Measurements from ENCODE around the gene DPY30.
"Not testable (repeated sequence)": the region's sequence is repeated elsewhere in the genome, so short reads cannot be mapped to it uniquely, and the experiment has no call there.

The DPY30 gene

DNA sequence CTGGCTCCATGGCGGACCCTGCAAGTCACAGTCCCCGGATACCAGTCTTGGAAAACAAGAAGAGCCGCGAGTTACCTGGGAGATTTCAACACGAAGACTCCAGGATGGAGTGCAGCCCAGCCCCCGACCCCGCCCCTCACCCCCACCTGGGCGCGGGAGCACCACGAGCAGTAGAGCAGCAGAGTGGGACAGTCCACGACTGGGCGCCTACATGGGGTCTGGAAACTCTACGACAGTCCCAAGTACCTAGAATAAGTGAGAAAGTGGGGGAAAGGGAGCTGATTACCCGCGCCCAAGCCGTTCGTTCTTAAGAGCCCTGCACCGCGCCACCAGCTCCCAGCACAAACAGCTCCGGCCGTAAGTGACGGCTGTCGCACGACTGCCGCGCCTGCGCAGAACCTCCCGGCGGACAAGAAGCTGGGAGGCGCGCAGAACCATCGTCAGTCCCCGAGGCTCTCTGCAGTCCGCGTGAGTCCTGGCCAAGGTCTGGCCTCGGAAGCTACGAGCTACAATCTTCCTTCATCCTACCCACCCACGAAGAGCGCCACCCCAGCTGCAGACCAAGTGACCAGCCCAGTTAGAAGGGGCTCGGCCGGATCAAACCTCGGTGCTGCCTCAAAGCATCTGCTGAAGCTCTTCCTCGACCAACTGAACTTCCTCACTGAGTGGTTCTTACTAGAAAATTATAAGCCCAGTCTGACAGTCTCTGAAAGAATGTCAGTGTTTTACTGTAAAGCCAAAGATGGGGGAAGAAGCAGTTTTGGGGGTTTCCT, at the start of gene DPY30:
Gene DPY30, minus strand, starts transcription at position 359 of the 773 bp plus-strand sequence. Its CDS starts 349 bp downstream, at position 10.
- peak; percentile 94 for DNase-seq

DNA sequence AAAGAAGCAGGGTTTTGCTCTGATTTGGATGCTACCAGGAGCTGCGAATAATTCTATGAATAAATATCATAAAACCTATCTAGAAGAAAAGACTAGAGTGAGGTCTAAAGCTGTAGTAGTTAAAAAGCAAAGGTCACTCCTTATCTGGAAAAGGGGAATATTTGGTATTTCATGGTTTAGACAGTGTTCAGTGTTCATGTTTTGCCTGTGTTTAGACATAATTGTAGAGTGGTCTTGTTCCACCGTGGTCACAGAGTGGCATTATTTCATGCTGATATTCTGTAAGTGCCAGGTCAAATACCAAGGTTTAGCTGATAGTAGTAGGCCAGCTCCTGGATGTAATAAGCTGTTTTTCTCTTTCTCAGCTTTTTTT, 34.5 kb upstream of the DPY30 start:
- no peak for DNase-seq

DNA sequence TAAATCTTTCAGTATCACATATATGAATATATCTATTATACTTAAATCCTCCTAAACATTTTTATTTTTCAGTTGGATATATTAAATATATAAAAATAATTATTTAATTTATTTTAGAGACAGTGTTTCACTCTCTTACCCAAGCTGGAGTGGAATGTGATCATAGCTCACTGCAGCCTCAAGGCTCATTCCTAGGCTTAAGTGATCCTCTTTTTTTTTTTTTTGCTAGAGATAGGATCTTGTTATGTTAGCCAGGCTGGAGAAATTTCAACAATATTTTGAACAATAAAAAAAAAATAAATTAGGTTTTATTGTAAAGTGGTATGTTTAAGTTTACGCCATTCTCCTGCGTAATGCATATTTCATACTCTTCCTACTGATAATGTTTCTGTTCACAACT, 27.9 kb upstream of the DPY30 start:
- no peak for DNase-seq

DNA sequence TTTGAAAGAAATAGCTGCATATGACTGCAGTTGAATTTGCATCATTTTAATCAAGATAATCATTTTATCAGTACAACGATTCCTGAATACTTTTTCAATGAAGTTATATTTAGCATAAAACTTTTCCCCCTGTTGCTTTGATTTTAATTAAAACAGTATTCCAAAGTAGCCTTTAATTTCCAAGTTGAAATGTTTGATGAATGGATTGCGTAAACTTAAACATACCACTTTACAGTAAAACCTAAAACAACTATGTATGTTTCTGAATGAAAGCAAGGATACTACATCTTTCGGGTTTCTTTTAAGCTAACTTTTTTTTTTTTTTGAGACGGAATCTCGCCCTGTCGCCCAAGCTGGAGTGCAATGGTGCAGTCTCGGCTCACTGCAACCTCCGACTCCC, 25.1 kb upstream of the DPY30 start:
- no peak for DNase-seq

DNA sequence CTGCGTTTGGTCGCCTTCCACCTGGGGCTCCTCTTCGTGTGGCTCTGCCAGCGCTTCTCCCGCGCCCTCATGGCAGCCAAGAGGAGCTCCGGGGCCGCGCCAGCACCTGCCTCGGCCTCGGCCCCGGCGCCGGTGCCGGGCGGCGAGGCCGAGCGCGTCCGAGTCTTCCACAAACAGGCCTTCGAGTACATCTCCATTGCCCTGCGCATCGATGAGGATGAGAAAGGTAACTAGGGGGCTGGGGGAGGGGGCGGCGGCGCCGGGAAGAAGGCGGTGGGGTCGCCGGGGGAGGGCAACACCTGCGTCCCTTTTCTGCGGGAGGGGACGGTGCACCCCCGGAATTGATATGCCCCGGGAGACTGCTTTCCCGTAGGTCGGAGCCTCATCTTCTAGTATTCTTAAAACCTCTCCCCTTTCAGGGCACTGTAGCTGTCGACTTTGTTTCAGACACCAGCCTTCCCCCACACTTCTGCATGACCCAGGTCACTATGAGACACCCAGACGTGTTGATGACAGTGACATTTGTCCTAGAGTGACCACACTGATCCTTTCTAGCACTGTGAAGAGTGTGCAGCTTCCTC, 24.5 kb upstream of the DPY30 start:
- DNase-seq, result peak; percentile 46

DNA sequence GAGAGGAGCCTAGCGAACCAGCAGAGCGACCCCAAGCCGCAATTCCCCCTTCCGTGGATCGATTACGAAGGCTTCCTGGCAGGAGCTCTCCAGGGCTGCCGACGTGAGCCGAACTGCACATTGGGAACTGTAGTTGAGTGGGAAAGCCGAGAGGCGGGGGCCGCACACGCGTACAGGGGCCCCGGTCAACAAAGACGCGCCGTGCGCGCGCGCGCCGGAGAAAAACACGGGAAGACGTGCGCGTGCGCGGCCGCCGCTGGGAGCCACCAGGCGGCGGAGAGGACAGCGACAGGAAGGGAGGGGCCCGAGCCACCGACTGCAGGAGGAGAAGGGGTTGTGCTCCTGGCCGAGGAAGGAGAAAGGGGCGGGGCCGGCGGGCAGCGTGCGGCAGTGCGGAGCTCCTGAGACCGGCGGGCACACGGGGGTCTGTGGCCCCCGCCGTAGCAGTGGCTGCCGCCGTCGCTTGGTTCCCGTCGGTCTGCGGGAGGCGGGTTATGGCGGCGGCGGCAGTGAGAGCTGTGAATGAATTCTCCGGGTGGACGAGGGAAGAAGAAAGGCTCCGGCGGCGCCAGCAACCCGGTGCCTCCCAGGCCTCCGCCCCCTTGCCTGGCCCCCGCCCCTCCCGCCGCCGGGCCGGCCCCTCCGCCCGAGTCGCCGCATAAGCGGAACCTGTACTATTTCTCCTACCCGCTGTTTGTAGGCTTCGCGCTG, 23.9 kb upstream of the DPY30 start, which contains the start of gene SPAST:
Gene SPAST, plus strand, starts transcription at position 247 of the 711 bp plus-strand sequence. Its CDS starts 276 bp downstream, at position 523.
- peak; percentile 98 for DNase-seq

DNA sequence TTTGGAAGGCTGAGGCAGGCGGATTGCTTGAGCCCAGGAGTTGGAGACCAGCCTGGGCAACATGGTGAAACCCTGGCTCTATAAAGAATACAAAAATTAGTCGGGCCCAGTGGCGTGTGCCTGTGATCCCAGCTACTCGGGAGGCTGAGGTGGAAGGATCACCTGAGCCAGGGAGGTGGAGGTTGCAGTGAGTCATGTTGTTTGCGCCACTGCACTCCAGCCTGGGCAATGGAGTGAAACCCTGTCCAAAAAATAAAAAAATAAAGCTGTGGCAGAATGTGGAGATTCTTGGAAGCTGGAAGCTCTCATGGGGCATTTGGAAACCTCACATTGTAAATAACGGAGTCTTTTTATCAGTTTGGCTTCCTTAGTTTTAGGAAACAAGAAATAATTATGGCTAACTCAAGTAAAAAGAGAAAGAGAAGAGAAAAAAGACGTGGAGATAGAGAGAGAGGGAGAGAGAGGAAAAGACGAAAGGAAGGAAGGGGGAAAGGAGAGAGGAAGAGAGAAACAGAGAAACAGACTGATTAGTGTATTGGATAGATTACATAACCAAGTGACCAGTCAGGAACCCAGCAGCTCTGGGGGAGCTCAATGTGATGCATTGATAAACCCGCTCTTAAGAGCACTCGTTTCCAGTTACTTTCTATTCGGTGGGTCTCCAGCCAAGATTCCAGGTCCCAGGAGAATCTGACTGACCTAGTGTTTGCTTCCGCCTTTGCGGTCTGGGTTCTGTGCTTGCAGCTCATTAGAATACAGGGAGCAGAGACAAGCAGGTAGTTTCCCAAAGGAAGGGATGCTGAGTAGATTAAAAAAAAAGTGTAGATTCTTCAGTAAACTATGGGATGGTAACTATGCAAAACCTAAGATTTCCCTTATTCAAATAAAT, 22.6 kb upstream of the DPY30 start:
- peak; percentile 77 for DNase-seq

DNA sequence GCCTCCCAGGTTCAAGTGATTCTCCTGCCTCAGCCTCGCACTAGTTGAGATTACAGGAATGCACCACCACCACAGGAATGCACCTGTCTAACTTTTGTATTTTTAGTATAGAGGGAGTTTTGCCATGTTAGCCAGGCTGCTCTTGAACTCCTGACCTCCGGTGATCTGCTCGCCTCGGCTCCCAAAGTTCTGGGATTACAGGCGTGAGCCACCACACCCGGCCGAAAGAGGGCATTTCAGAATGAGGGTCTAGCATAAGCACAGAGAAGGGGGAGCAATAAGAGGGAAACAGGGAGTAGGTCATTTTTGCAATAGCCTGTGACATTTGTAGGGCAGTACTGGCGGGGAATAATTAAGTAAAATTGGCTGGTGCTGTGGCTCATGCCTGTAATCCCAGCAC, 21.8 kb upstream of the DPY30 start:
- no peak for DNase-seq

DNA sequence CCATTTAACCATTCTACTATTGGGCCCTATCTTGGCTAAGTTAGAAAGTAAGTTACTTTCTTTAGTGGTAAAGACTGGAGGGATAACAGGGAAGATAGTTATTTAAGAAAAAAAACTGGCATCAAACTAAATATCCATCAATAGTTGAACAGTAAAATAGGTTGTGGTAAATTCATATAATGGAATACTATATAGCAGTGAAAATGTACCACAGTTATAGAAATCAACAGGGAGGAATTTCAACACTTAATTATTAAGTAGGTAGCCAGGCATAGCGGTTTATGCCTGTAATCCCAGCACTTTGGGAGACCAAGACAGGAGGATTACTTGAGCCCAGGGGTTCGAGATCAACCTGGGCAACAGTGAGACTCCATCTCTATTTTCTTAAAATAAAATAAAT, 20.7 kb upstream of the DPY30 start:
- no peak for DNase-seq

DNA sequence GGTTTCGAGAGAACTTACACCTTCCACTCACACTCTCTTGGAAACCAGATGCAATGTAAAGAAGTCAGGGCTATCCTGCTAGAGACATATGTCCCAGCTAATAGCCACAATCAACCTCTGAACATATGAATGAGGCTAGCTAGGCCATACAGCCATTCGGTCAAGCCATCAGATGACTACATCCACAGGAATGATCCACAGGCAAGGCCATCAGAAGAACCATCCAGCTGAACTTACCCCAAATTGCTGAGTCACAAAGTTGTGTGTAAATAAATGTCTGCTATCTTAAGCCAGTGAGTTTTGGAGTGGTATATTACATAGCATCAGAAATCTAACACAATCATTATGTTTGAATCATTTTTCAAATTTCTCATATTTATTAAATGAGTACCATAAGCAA, 18.5 kb upstream of the DPY30 start:
- no peak for DNase-seq

DNA sequence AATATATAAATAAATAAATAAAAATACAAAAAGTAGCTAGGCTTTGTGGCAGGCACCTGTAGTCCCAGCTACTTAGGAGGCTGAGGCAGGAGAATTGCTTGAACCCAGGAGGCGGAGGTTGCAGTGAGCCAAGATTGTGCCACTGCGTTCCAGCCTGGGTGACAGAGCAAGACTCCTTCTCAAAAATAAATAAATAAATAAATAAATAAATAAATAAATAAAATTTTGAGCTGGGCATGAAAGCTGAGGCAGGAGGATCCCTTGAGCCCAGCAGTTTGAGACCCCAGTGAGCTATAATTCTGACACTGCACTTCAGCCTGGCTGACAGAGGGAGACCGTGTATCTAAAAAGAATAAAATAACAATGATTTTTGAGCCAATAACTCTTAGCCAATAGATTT, 15.0 kb upstream of the DPY30 start:
- not testable (repeated sequence) for DNase-seq

DNA sequence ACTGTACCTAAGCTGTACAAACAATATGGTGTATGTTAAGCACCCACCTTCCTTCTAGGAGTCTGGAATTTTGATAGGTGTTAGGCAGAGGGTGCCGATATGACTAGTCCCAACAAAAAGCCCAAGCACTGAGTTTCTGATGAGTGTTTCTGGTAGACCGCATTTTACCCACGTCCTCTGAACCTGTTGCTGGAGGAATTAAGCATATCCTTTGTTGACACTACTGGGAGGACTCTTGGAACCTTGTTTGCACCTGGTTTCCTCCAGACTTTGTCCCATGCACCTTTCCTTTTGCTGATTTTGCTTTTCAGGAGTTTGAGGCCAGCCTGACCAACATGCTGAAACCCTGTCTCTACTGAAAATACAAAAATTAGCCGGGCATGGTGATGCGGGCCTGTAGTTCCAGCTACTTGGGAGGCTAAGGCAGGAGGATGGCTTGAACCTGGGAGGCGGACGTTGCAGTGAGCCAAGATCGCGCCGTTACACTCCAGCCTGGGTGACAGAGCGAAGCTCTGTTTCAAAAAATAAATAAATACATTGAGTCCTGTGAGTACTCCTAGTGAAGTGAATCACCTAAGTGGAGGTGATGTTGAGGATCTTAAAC, 12.3 kb upstream of the DPY30 start:
- DNase-seq, result no peak

DNA sequence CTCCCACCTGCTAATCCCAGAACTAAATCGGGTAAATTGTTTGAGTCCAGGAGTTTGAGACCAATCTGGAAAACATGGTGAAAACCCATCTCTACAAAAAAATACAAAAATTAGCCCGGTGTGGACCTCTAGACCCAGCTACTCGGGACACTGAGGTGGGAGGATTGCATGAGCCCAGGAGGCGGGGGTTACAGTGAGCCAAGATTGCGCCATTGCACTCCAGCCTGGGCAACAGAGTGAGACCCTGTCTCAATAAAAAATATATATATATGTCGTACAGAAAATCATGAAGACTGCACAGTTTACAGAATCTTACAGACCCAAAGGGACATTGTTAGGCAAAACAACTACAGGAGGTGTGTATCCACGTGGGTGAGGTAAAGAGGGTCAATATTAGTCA, 4.0 kb upstream of the DPY30 start:
- no peak for DNase-seq

DNA sequence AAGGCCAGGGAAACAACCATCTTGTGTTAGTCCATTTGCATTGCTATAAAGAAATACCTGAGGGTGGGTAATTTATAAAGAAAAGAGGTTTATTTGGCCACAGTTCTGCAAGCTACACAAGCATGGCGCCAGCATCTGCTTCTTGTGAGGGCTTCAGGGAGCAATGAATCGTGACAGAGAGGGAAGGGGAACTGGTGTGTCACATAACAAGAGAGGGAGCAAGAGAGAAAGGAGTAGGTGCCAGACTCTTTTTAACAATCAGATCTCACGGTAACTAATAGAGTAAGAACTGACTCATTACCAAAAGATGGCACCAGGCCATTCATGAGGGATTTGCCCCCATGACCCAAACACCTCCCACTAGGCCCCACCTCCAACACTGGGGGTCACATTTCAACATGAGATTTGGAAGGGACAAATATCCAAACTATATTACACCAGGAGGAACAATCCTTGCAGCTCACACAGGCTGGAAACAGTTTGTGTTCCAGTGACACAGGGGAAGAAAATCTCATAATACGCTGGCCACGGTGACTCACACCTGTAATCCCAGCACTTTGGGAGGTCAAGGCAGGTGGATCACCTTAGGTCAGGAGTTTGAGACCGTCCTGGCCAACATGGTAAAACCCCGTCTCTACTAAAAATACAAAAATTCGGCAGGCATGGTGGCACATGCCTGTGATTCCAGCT, 5.3 kb downstream of the DPY30 start:
- DNase-seq, result not testable (repeated sequence)

DNA sequence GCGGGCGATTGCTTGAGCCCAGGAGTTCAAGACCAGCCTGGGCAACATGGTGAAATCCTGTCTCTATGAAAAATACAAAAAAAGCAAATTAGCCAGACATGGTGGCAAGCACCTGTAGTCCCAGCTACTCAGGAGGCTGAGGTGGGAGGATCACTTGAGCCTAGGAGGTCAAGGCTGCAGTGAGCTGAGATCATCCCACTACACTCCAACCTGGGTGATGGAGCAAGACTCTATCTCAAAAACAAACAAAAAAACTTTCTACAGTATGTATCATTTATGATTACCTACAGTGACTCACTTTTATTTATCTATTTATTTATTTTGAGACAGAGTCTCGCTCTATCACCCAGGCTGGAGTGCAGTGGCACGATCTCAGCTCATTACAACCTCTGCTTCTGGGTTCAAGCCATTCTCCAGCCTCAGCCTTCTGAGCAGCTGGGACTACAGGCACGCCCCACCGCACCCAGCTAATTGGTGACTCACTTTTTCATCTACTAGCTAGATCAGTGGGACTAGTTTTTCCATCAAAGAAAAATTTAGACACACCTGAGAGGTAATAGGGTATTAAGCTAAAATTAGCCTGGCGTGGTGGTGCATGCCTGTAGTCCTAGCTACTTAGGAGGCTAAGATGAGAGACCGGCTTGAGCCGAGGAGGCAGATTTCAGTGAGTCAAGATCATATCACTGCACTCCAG, 20.7 kb downstream of the DPY30 start:
- DNase-seq, result not testable (repeated sequence)

DNA sequence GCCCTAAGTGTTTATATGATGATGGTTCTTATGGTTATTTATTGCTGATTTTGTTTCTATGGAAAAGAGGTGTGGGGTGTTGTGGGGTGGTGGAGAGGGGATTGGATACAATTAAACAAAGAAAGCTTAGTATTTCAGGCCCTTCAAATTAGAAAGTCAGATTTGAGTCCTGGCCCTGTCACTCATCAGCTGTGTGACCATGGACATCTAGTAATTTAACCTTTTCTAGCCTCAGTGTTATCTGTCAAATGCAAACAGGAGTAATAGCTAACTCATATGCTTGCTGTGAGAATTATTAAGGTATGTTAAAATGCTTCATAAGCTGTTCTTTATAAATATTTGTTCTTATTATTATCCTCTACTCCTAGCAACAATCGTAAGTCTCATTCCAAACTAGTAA, 26.7 kb downstream of the DPY30 start:
- no peak for DNase-seq

DNA sequence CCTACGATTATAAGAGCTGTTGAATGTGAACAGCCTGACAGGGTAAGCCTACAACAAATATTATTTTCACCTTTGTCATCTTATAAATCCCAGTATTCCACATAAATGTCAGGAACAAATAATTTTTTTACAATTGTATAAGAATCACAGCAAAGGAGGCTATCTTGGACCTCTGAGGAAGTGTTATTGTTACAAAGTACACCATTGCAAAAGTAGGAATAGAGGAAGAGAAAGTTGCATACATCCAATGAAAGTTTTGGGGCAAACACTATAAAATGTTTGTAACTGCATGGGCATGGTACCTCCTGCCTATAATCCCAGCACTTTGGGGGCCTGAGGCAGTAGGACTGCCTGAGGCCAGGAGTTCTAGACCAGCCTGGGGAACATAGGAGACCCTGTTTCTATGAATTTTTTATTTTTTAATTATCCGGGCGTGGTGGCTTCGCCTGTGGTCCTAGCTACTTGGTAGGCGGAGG, 28.1 kb downstream of the DPY30 start:
- DNase-seq, result no peak

DNA sequence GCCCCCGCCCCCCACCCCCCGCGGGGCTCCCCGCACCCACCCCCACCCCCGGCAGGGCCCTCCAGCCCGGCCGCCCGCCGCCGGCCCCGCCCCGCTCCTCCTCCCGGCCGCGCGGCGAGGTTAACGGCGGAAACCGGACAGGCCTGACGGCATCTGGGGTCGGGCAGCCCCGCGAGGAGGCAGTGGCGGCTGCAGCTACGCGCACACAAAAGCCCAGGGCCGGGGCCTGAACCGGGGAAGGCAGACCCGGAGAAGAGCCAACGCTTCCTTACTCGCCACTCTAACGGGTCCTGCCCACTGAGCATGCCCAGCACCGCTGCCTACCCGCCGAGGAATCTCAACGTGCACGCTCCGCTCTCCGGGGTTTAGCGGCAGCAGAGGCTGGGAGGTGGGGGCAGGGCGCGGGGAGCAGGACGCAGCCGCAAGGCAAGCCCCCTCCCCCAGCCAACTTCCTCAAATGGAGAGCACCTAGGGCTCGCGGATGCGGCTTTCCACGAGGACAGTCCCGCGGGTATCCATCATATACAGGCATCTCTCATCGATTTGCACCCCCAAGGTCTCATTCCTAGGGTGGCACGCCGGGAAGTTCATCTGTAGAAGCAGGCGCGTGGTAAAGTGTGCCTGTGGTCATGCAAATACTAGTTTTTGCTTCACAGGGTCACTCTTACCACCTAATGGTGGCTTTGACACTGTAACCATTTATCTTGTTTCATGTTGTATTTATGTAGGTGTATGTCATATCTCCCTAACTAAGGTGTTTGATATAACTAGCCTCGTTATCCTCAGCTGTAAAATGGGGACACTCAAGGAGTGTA, 28.7 kb downstream of the DPY30 start, which contains the start of gene MEMO1:
Gene MEMO1, minus strand, starts transcription at position 339 of the 815 bp plus-strand sequence. CDS start 761 bp downstream, outside the sequence.
- peak; percentile 96 for DNase-seq

DNA sequence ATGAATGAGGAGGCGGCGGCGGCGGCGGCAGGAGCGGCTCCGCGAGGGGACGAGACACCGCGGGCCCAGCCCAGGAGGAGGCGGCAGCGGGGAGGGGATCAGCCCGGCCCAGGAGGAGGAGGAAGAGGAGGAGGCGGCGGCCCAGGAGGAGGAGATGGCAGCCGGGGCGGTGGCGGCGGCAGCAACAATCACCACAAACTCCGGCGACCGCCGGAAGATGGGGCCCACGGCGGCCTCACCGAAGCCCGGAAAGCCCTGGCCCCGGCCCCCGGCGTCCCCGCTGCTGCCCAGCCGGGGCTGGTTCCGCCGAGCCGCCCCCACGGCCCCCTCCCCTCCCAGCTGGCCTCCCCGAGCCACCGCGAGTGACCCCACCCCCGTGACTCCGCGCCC, 29.3 kb downstream of the DPY30 start:
- peak; percentile 59 for DNase-seq
